Measurements from ENCODE around the gene FKBP4. TPM values are rescaled to one million over a fixed set of nuclear protein-coding genes. Genes with fewer than 3 reads are reported as not detected.

FKBP4 gene
- total and polyA plus RNA-seq, 2 of the 8 experiments (the other 6 are each of a cell fraction or from before 2014, with no cell fraction given) = 72.6 to 243 TPM

GRCh38 chr12:2773199-2773875 is 21.4 kb upstream of the FKBP4 start:
- Histone ChIP-seq H4K8ac (ENCODE audit: extremely low read depth, insufficient read depth, low read length) (0 out of 2 replicates have a peak overlapping the region, but pooled peaks have one; percentile 3), H3K23ac (ENCODE audit: insufficient read length) (no peak overlapping the region), H4K91ac (replicated peaks; ENCODE audit: insufficient read length, low read length) (peak overlapping the region; percentile 20), H2BK120ac (replicated peaks; ENCODE audit: low read depth, low read length) (no peak overlapping the region), H3K9me3 (ENCODE audit: insufficient read depth in 2 of 2, low read depth in 1 of 2, low read length in 1 of 2) (no peaks in the 10 kb centered on the region), H3K4me3 (ENCODE audit: extremely low read depth in 1 of 4, insufficient read depth in 2 of 4, low read depth in 3 of 4, low read length in 4 of 4) (no peak overlapping the region), H4K20me1 (replicated peaks in 1 of 2; ENCODE audit: control insufficient read depth in 1 of 2, insufficient read depth in 2 of 2, low read length in 2 of 2) (no peaks in the 10 kb centered on the region), H3K79me2 (ENCODE audit: control insufficient read depth in 1 of 2, insufficient read depth in 2 of 2, low read length in 2 of 2) (no peaks in the 10 kb centered on the region), H2BK20ac (ENCODE audit: low read length) (no peak overlapping the region), H2AFZ (ENCODE audit: low read length) (no peak overlapping the region), H3K36me3 (ENCODE audit: control insufficient read depth in 2 of 4, insufficient read depth in 4 of 4, low read length in 3 of 4) (no peaks in the 10 kb centered on the region), H3K23me2 (ENCODE audit: low read depth, low read length) (no peaks in the 10 kb centered on the region; the same call in 1 of the 2 replicates), H3K27me3 (replicated peaks in 1 of 4; ENCODE audit: control insufficient read depth in 3 of 4, extremely low read depth in 1 of 4, insufficient read depth in 3 of 4, low read length in 3 of 4) (no peaks in the 10 kb centered on the region), H3K9ac (replicated peaks in 1 of 4; ENCODE audit: extremely low read depth in 1 of 4, low read depth in 3 of 4, low read length in 3 of 4) (no peak overlapping the region), H3K79me1 (ENCODE audit: low read depth, low read length) (no peaks in the 10 kb centered on the region), H3K56ac (replicated peaks; ENCODE audit: insufficient read length, low read depth, low read length) (no peak overlapping the region), H3K14ac (ENCODE audit: insufficient read length) (no peak overlapping the region), H2BK5ac (ENCODE audit: low read depth, low read length) (peak overlapping the region; percentile 24; the same call in 1 of the 2 replicates), H3K27ac (ENCODE audit: low read depth, low read length) (no peak overlapping the region), H3K4ac (replicated peaks; ENCODE audit: insufficient read length, low read depth, low read length) (no peak overlapping the region), H2BK15ac (ENCODE audit: low read length) (peak overlapping the region; percentile 72; the same call in 1 of the 2 replicates), H4K5ac (ENCODE audit: insufficient read length, low read depth, low read length) (no peak overlapping the region), H2BK12ac (ENCODE audit: low read depth, low read length) (peak overlapping the region; percentile 17; the same call in 1 of the 2 replicates), H3K4me2 (ENCODE audit: insufficient read depth in 1 of 2, low read depth in 2 of 2, low read length in 2 of 2) (no peak overlapping the region), H2AK5ac (ENCODE audit: low read depth, low read length) (no peak overlapping the region), H3K4me1 (replicated peaks in 1 of 4; ENCODE audit: control insufficient read depth in 3 of 4, insufficient read depth in 4 of 4, low read length in 3 of 4) (peaks cover 0 to 2% (median 0%) of the 10 kb centered on the region in 4 experiments; a peak in 1 of 7 replicates), H3K18ac (ENCODE audit: extremely low read depth, low read length) (no peak overlapping the region)
- ChIA-PET POLR2A (ENCODE audit: partially characterized antibody) (interaction anchor here (1.2 kb wide), 1 partner anchor 35 kb away, joined by 4 read pairs; no protein-coding TSS in a partner anchor), CTCF (ENCODE audit: partially characterized antibody) (interaction anchor here (0.6 to 3.0 kb wide), 10 partner anchors 9 to 413 kb away, joined by 3 to 19 read pairs (median 5); no protein-coding TSS in a partner anchor)
- WGBS, 2 experiments (ENCODE audit: extremely low coverage in 1 of 2, insufficient coverage in 1 of 2, insufficient read length in 1 of 2, insufficient replicate concordance in 2 of 2, low coverage in 1 of 2, low lambda C conversion rate in 2 of 2, missing lambda C conversion rate in 1 of 2) = 86% methylated on average over 19 of the region's 19 CpGs; no CpG with 5 or more reads in 1 of the 2 experiments
- FAIRE-seq (no peak), DNase-seq (ENCODE audit: low read depth in 1 of 2, low spot score in 2 of 2) (no peak)
- no peak for TF ChIP-seq RFX5 (IDR thresholded peaks at IDR 0.05; ENCODE audit: borderline replicate concordance, low read depth, low read length)
- TF ChIP-seq POLR2A (IDR thresholded peaks at IDR 0.05; ENCODE audit: control extremely low read depth in 1 of 2, low read depth in 2 of 2, low read length in 2 of 2) = no peak
- TF ChIP-seq KDM1A (IDR thresholded peaks at IDR 0.05; ENCODE audit: borderline replicate concordance, low read length) = no peak
